Measurements from ENCODE around the gene NGDN. TPM values are rescaled to one million over a fixed set of nuclear protein-coding genes. Genes with fewer than 3 reads are reported as not detected.

Gene NGDN
- total and polyA plus RNA-seq, 2 donors (not counting 3 experiments of a cell fraction or from before 2014, with no cell fraction given) = 25.6 to 36.5 TPM

GRCh38 chr14:23524954-23525353, 55.5 kb downstream of the NGDN start:
- dilution Hi-C loops (cut with MboI; ENCODE audit: extremely low pct_ligation_motif_present, low sequenced_read_pairs) = no loop called here
- H4K20me1 ChIP-seq (replicated peaks; ENCODE audit: control insufficient read depth, extremely low read depth, insufficient read depth, low read length) = no peaks in the 10 kb centered on the region
- H3K27ac ChIP-seq (ENCODE audit: insufficient read depth, low read depth, low read length) = no peak overlapping the region
- DNase-seq (ENCODE audit: low read depth, low spot score) (no peak), FAIRE-seq (no peak)
- H3K27me3 ChIP-seq (ENCODE audit: control insufficient read depth in 2 of 2, insufficient read depth in 2 of 2, low read length in 2 of 2) = no peaks in the 10 kb centered on the region
- no peaks in the 10 kb centered on the region for H3K79me2 ChIP-seq (ENCODE audit: control insufficient read depth, insufficient read depth, low read length)
- no peaks in the 10 kb centered on the region for H3K9me3 ChIP-seq (replicated peaks; ENCODE audit: control insufficient read depth, insufficient read depth, low read length)
- ChIA-PET CTCF (interaction anchor here (3.0 kb wide), 1 partner anchor 34 kb away, joined by 13 read pairs; no protein-coding TSS in a partner anchor), POLR2A (no interaction called here)
- H3K4me1 ChIP-seq (ENCODE audit: control insufficient read depth, extremely low read depth, insufficient read depth, low read length) = no peaks in the 10 kb centered on the region
- H3K9me1 ChIP-seq (replicated peaks; ENCODE audit: control insufficient read depth, extremely low read depth, insufficient read depth, low read length) = no peaks in the 10 kb centered on the region
- no peak overlapping the region for H2AFZ ChIP-seq (ENCODE audit: low read depth, low read length)
- intact Hi-C loops (cut with micrococcal nuclease) = no loop called here
- H3K36me3 ChIP-seq (ENCODE audit: control insufficient read depth in 2 of 2, extremely low read depth in 1 of 2, insufficient read depth in 2 of 2, low read length in 2 of 2) = no peaks in the 10 kb centered on the region
- no peak overlapping the region for H3K4me2 ChIP-seq (ENCODE audit: insufficient read depth, low read length)
- H3K9ac ChIP-seq (replicated peaks; ENCODE audit: extremely low read depth, insufficient read depth, low read length) = no peak overlapping the region
- no peak overlapping the region for H3K4me3 ChIP-seq (replicated peaks in 1 of 3; ENCODE audit: insufficient read depth in 1 of 3, low read depth in 1 of 3, low read length in 3 of 3)
- BruUV-seq (replicated peaks) = no TSS peak
- TF ChIP-seq, protein P1, sequence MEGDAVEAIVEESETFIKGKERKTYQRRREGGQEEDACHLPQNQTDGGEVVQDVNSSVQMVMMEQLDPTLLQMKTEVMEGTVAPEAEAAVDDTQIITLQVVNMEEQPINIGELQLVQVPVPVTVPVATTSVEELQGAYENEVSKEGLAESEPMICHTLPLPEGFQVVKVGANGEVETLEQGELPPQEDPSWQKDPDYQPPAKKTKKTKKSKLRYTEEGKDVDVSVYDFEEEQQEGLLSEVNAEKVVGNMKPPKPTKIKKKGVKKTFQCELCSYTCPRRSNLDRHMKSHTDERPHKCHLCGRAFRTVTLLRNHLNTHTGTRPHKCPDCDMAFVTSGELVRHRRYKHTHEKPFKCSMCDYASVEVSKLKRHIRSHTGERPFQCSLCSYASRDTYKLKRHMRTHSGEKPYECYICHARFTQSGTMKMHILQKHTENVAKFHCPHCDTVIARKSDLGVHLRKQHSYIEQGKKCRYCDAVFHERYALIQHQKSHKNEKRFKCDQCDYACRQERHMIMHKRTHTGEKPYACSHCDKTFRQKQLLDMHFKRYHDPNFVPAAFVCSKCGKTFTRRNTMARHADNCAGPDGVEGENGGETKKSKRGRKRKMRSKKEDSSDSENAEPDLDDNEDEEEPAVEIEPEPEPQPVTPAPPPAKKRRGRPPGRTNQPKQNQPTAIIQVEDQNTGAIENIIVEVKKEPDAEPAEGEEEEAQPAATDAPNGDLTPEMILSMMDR (IDR thresholded peaks at IDR 0.05; ENCODE audit: extremely low read depth in 1 of 2, insufficient read depth in 1 of 2, low read depth in 1 of 2, low read length in 2 of 2) = no peak
- no peak for TF ChIP-seq EZH2 (IDR thresholded peaks at IDR 0.05; ENCODE audit: borderline replicate concordance, low read depth, low read length, severe bottlenecking)
- TF ChIP-seq FOS (IDR thresholded peaks at IDR 0.05; ENCODE audit: borderline replicate concordance, insufficient read depth, low read length) = no peak
- TF ChIP-seq MYC (IDR thresholded peaks at IDR 0.05; ENCODE audit: low read depth, low read length) = no peak
- no peak for TF ChIP-seq JUN (IDR thresholded peaks at IDR 0.05; ENCODE audit: borderline replicate concordance, insufficient read depth, insufficient read length, low read depth)

DNA sequence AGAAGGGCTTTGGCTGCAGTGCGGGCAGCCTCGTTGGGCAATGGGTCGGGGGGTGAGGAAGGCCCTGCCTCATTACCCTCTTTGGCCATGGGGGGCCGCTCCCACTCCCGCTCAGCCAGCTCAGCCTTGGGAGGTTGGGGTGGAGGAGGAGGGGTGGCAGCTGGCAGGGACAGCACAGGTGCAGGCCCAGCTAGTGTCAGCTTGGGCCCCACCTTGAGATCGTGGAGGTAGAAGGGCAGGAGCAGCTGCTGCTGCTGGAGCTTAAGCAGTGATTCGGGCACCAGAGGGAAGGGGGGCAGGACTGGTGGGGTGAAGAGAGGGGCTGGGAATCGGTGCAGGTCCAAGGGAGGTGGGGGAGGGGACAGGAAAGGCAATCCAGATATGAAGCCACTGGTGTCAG, 56.1 kb downstream of the NGDN start:
- Histone ChIP-seq H3K79me2 (ENCODE audit: control insufficient read depth, insufficient read depth, low read length) (no peaks in the 10 kb centered on the region), H3K9me3 (replicated peaks; ENCODE audit: control insufficient read depth, insufficient read depth, low read length) (no peaks in the 10 kb centered on the region), H3K4me3 (replicated peaks in 1 of 3; ENCODE audit: insufficient read depth in 1 of 3, low read depth in 1 of 3, low read length in 3 of 3) (no peak overlapping the region), H3K27ac (ENCODE audit: insufficient read depth, low read depth, low read length) (no peak overlapping the region), H3K4me2 (ENCODE audit: insufficient read depth, low read length) (no peak overlapping the region), H3K9me1 (replicated peaks; ENCODE audit: control insufficient read depth, extremely low read depth, insufficient read depth, low read length) (no peaks in the 10 kb centered on the region), H3K4me1 (ENCODE audit: control insufficient read depth, extremely low read depth, insufficient read depth, low read length) (no peaks in the 10 kb centered on the region), H3K27me3 (ENCODE audit: control insufficient read depth in 2 of 2, insufficient read depth in 2 of 2, low read length in 2 of 2) (no peaks in the 10 kb centered on the region), H2AFZ (ENCODE audit: low read depth, low read length) (no peak overlapping the region), H3K9ac (replicated peaks; ENCODE audit: extremely low read depth, insufficient read depth, low read length) (no peak overlapping the region), H3K36me3 (ENCODE audit: control insufficient read depth in 2 of 2, extremely low read depth in 1 of 2, insufficient read depth in 2 of 2, low read length in 2 of 2) (no peaks in the 10 kb centered on the region), H4K20me1 (replicated peaks; ENCODE audit: control insufficient read depth, extremely low read depth, insufficient read depth, low read length) (no peaks in the 10 kb centered on the region)
- ChIA-PET CTCF (interaction anchor here (3.0 kb wide), 1 partner anchor 34 kb away, joined by 13 read pairs; no protein-coding TSS in a partner anchor), POLR2A (no interaction called here)
- DNase-seq (ENCODE audit: low read depth, low spot score) (no peak), FAIRE-seq (no peak)
- intact Hi-C loops (cut with micrococcal nuclease) (no loop called here), dilution Hi-C loops (cut with MboI; ENCODE audit: extremely low pct_ligation_motif_present, low sequenced_read_pairs) (no loop called here)
- no TSS peak for BruUV-seq (replicated peaks)
- TF ChIP-seq JUN (IDR thresholded peaks at IDR 0.05; ENCODE audit: borderline replicate concordance, insufficient read depth, insufficient read length, low read depth) (no peak), POLR2AphosphoS5 (IDR thresholded peaks at IDR 0.05; ENCODE audit: insufficient read depth, low read depth, low read length) (no peak), GATA2 (IDR thresholded peaks at IDR 0.05; ENCODE audit: insufficient read depth, insufficient read length, low read depth, low read length) (no peak), FOS (IDR thresholded peaks at IDR 0.05; ENCODE audit: borderline replicate concordance, insufficient read depth, low read length) (no peak), EZH2 (IDR thresholded peaks at IDR 0.05; ENCODE audit: borderline replicate concordance, low read depth, low read length, severe bottlenecking) (no peak), POLR2A (IDR thresholded peaks at IDR 0.05; ENCODE audit: low read depth, low read length) (no peak), MYC (IDR thresholded peaks at IDR 0.05; ENCODE audit: low read depth, low read length) (no peak)
- TF ChIP-seq, protein P1 (IDR thresholded peaks at IDR 0.05; ENCODE audit: extremely low read depth in 1 of 2, insufficient read depth in 1 of 2, low read depth in 1 of 2, low read length in 2 of 2) = no peak
- TF ChIP-seq, protein P2, sequence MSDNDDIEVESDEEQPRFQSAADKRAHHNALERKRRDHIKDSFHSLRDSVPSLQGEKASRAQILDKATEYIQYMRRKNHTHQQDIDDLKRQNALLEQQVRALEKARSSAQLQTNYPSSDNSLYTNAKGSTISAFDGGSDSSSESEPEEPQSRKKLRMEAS (IDR thresholded peaks at IDR 0.05; ENCODE audit: insufficient read depth, insufficient read length) = no peak
